Bronchial epithelial cell (primary cell): ENCODE results near the gene FGA. TPM values are rescaled to one million over a fixed set of nuclear protein-coding genes. Genes with fewer than 3 reads are reported as not detected.

Experiments
- DNase-seq: peaks from one replicate; pipeline ENCODE4 v3.0.0-alpha.2; 2010; ENCODE audit warnings: low read depth
- FAIRE-seq: peaks from 2 replicates; lab custom pipeline; 2011; peaks lifted over from hg19 to GRCh38; lab: Jason Lieb, UNC
- H3K27me3 ChIP-seq: 2 replicates; pipeline ENCODE4 v1.5.1; 2011; ENCODE audit warnings: low read length; ENCODE audit not compliant: control insufficient read depth, insufficient read depth
- H3K36me3 ChIP-seq: 2 replicates; pipeline ENCODE4 v1.5.1; 2011; ENCODE audit warnings: low read length; ENCODE audit not compliant: control insufficient read depth, insufficient read depth
- H3K4me3 ChIP-seq: 2 replicates; pipeline ENCODE4 v1.5.1; 2011; ENCODE audit warnings: mild to moderate bottlenecking, low read depth, low read length, control low read depth
- CTCF ChIP-seq: IDR thresholded peaks from 2 replicates; pipeline ENCODE4 v1.5.1; 2011; ENCODE audit warnings: mild to moderate bottlenecking, moderate library complexity, low read length, control low read depth, inconsistent platforms; ENCODE audit not compliant: insufficient read depth, severe bottlenecking
- total RNA-seq: library from RNA; depleted of rRNA; stranded (reverse); fragments of >200 nt; gene quantifications from 2 replicates; pipeline ENCODE4 v1.2.1, GENCODE V29; 2014

Gene FGA
- total RNA-seq, 1 donor from 2014 or later, result not detected

- TF ChIP-seq CTCF, result no peak
- FAIRE-seq (no peak), DNase-seq (peak; percentile 30)
- no peaks in the 10 kb centered on the region for H3K27me3 ChIP-seq
- no peaks in the 10 kb centered on the region for H3K36me3 ChIP-seq
- no peak overlapping the region for H3K4me3 ChIP-seq
Observed at GRCh38 chr4:154625971-154626370, 35.4 kb upstream of the FGA start.

DNA sequence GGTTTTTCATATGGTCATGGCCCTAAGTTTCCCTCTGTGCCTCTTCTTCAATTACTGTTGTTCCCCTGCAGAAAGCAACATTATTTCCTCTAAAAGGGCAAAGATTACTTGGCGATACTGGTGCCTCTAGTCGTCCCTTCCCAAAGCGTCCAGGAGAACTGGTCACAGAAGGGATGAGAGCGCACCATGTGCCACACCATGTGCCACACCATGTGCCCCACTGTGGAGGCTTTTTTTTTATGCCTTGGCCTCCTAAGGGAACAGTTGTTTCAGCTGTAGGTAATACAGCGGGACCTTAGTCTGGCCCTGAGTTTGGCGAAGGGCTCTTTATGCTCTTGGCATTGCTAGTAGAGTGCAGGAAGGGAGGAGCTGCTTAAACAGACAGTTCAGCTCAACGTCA is 33.5 kb upstream of the FGA start:
- TF ChIP-seq CTCF, result no peak
- DNase-seq (no peak), FAIRE-seq (no peak)
- H3K27me3 ChIP-seq, result no peaks in the 10 kb centered on the region
- H3K36me3 ChIP-seq, result no peaks in the 10 kb centered on the region
- no peak overlapping the region for H3K4me3 ChIP-seq

DNA sequence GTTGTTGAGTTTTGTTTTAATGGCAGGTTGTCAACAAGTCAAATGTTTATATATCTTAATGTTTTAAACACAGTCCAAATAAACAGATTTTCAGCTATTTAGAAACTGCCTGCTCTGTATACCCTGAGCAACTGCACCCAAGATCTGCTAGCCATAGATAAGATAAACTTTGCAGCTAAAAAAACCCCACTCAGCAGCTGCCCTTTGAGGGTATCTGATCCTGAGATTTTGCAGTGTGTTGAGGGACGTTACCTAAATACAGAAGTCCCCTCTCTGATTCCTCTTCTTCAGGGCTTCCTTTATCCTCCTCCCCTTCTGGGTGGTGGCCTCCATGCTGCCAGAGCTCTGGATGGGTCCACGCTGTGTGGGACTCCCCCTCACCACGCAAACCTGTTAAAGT is 32.9 kb upstream of the FGA start:
- no peak for FAIRE-seq
- TF ChIP-seq CTCF, result no peak
- DNase-seq, result no peak
- no peaks in the 10 kb centered on the region for H3K27me3 ChIP-seq
- no peak overlapping the region for H3K4me3 ChIP-seq
- no peaks in the 10 kb centered on the region for H3K36me3 ChIP-seq

DNA sequence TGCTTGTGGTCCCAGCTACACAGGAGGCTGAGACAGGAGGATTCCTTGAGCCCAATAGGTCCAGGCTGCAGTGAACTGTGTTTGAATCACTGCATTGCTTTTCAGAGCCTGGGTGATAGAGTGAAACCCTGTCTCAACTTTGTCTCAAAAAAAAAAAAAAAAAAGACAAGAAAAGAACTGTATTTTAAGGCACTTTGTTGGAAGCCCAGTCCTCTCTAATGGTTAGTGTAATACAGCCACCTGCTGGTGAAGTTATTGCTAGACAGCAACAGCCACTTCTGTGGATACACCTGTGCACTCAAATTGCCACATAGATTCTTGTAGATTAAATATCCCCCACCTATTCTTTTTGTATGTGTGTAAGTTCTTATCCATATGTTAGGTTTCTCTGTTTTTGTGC is 32.1 kb upstream of the FGA start:
- DNase-seq, result peak; percentile 51
- H3K27me3 ChIP-seq, result no peaks in the 10 kb centered on the region
- no peak for FAIRE-seq
- peak; percentile 59 for TF ChIP-seq CTCF
- no peaks in the 10 kb centered on the region for H3K36me3 ChIP-seq
- no peak overlapping the region for H3K4me3 ChIP-seq

GRCh38 chr4:154620111-154620510 is 29.6 kb upstream of the FGA start:
- Histone ChIP-seq H3K36me3 (no peaks in the 10 kb centered on the region), H3K27me3 (no peaks in the 10 kb centered on the region), H3K4me3 (no peak overlapping the region)
- DNase-seq (no peak), FAIRE-seq (peak; percentile 50)
- no peak for TF ChIP-seq CTCF

DNA sequence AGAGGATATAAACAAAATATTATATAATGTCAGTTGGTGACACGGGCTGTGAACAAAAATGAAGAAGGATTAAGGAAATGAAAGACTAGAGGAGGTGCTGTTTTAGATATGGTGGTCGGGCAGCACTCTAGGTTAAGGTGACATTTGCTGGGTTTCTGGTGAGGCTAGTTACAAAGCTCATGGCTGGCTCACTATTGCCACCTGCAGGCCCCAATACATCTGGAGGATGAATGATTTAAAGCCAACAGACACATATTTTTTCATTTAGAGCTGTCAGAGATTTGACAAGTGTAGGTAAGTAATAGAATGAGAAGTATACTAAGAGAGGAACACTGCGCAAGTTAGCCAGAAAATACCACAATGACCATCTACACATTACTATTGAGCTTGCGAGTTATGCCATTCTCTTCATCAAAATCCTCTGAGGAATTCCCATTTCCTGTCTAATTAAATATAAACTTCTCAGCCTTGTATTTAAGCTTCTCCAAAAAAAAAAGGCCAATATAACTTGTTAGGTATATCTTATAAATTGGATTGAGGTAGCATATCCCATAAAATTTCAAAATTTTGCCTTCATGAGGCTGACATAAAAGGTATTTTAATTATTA is 28.3 kb upstream of the FGA start:
- DNase-seq (peak; percentile 58), FAIRE-seq (no peak)
- H3K27me3 ChIP-seq, result no peaks in the 10 kb centered on the region

More for the DNA sequence above, 28.3 kb upstream of the FGA start:
- TF ChIP-seq CTCF, result peak; percentile 73
- no peaks in the 10 kb centered on the region for H3K36me3 ChIP-seq
- no peak overlapping the region for H3K4me3 ChIP-seq
